ENCODE results near the gene UBALD2. TPM values are rescaled to one million over a fixed set of nuclear protein-coding genes. Genes with fewer than 3 reads are reported as not detected.

Gene UBALD2
- total and polyA plus RNA-seq, 2 of the 8 experiments (the other 6 are each of a cell fraction or from before 2014, with no cell fraction given), result 17.8 to 22.6 TPM

DNA sequence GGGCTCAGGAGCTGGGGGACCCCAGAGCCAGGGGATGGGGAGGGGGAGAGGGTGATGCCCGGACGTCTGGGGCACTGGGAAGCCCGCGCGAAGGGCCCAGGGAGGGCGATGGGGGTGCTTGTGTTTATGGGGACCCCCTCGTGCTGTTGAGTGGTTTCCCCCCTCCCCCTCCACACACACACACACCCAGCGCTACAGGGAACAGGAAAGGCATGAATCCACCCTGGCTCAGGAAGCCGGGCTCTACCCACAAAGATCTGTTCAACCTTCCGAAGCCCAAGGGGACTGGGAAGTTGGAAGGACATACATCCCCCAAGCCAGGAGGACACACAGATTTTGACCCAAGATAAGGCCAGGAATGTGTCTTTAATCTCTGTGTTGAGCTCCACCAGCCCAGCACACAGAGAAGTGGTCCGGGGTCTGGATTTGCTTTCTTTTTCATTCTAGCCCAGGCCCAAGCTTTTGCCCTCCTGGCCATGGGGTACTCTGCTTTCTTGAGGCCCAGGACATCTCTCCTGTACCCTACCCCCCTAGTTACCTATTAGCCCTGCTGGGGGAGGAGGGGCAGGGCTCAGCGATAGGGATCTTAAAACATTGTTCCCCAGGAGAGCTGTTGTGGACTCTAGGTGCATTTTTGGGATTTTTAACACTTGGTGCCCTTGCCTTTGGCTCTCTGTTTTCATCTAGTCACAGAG, 1.2 kb downstream of the UBALD2 start:
- Histone ChIP-seq H3K56ac (replicated peaks; ENCODE audit: insufficient read length, low read depth, low read length) (no peak overlapping the region), H3K79me1 (ENCODE audit: low read depth, low read length) (peaks cover 2% of the 10 kb centered on the region; the same call in 1 of the 2 replicates), H3K4me3 (ENCODE audit: extremely low read depth in 1 of 4, insufficient read depth in 2 of 4, low read depth in 3 of 4, low read length in 4 of 4) (peak overlapping the region; percentile 66 to 82 (median 78)), H2BK120ac (replicated peaks; ENCODE audit: low read depth, low read length) (no peak overlapping the region), H3K36me3 (ENCODE audit: control insufficient read depth in 2 of 4, insufficient read depth in 4 of 4, low read length in 3 of 4) (no peaks in the 10 kb centered on the region), H3K4me2 (ENCODE audit: insufficient read depth in 1 of 2, low read depth in 2 of 2, low read length in 2 of 2) (peak overlapping the region; percentile 70 to 77), H3K4ac (replicated peaks; ENCODE audit: insufficient read length, low read depth, low read length) (no peak overlapping the region), H2BK20ac (ENCODE audit: low read length) (no peak overlapping the region), H2AFZ (ENCODE audit: low read length) (no peak overlapping the region), H2BK12ac (ENCODE audit: low read depth, low read length) (0 out of 2 replicates have a peak overlapping the region, but pooled peaks have one; percentile 30), H3K9me3 (ENCODE audit: insufficient read depth in 2 of 2, low read depth in 1 of 2, low read length in 1 of 2) (no peaks in the 10 kb centered on the region), H2AK5ac (ENCODE audit: low read depth, low read length) (no peak overlapping the region), H3K79me2 (ENCODE audit: control insufficient read depth in 1 of 2, insufficient read depth in 2 of 2, low read length in 2 of 2) (peaks cover 3 to 24% of the 10 kb centered on the region in 2 experiments; a peak in 3 of 4 replicates), H4K5ac (ENCODE audit: insufficient read length, low read depth, low read length) (peak overlapping the region; percentile 71), H3K23ac (ENCODE audit: insufficient read length) (no peak overlapping the region), H2BK5ac (ENCODE audit: low read depth, low read length) (peak overlapping the region; percentile 66; the same call in 1 of the 2 replicates), H4K20me1 (replicated peaks in 1 of 2; ENCODE audit: control insufficient read depth in 1 of 2, insufficient read depth in 2 of 2, low read length in 2 of 2) (no peaks in the 10 kb centered on the region), H3K27me3 (replicated peaks in 1 of 4; ENCODE audit: control insufficient read depth in 3 of 4, extremely low read depth in 1 of 4, insufficient read depth in 3 of 4, low read length in 3 of 4) (no peaks in the 10 kb centered on the region), H3K23me2 (ENCODE audit: low read depth, low read length) (no peaks in the 10 kb centered on the region), H4K91ac (replicated peaks; ENCODE audit: insufficient read length, low read length) (peak overlapping the region; percentile 71), H3K18ac (ENCODE audit: extremely low read depth, low read length) (no peak overlapping the region; the same call in 1 of the 2 replicates), H2BK15ac (ENCODE audit: low read length) (peak overlapping the region; percentile 61; the same call in 1 of the 2 replicates), H3K9ac (replicated peaks in 1 of 4; ENCODE audit: extremely low read depth in 1 of 4, low read depth in 3 of 4, low read length in 3 of 4) (peak overlapping the region; percentile 62 to 80 (median 67)), H3K14ac (ENCODE audit: insufficient read length) (no peak overlapping the region), H4K8ac (ENCODE audit: extremely low read depth, insufficient read depth, low read length) (peak overlapping the region; percentile 88; the same call in 1 of the 2 replicates), H3K4me1 (replicated peaks in 1 of 4; ENCODE audit: control insufficient read depth in 3 of 4, insufficient read depth in 4 of 4, low read length in 3 of 4) (peaks cover 5 to 17% (median 10%) of the 10 kb centered on the region in 4 experiments), H3K27ac (ENCODE audit: low read depth, low read length) (0 out of 2 replicates have a peak overlapping the region, but pooled peaks have one; percentile 28)
- CTCF ChIA-PET (ENCODE audit: partially characterized antibody), result interaction anchor here (0.6 to 6.2 kb wide), 7 partner anchors 10 to 178 kb away, joined by 3 to 63 read pairs (median 3); no protein-coding TSS in a partner anchor
- DNase-seq (ENCODE audit: low read depth in 1 of 2, low spot score in 2 of 2) (no peak), FAIRE-seq (no peak)
- WGBS, 2 experiments (ENCODE audit: extremely low coverage in 1 of 2, insufficient coverage in 1 of 2, insufficient read length in 1 of 2, insufficient replicate concordance in 2 of 2, low coverage in 1 of 2, low lambda C conversion rate in 2 of 2, missing lambda C conversion rate in 1 of 2), result 52% methylated on average over 5 of the region's 12 CpGs; no CpG with 5 or more reads in 1 of the 2 experiments
- POLR2A ChIA-PET (ENCODE audit: partially characterized antibody), result interaction anchor here (0.9 to 2.0 kb wide), 6 partner anchors 9 to 109 kb away, joined by 3 to 6 read pairs (median 4); no protein-coding TSS in a partner anchor
- TF ChIP-seq, protein P1, sequence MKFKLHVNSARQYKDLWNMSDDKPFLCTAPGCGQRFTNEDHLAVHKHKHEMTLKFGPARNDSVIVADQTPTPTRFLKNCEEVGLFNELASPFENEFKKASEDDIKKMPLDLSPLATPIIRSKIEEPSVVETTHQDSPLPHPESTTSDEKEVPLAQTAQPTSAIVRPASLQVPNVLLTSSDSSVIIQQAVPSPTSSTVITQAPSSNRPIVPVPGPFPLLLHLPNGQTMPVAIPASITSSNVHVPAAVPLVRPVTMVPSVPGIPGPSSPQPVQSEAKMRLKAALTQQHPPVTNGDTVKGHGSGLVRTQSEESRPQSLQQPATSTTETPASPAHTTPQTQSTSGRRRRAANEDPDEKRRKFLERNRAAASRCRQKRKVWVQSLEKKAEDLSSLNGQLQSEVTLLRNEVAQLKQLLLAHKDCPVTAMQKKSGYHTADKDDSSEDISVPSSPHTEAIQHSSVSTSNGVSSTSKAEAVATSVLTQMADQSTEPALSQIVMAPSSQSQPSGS (IDR thresholded peaks at IDR 0.05; ENCODE audit: low read length), result no peak
- no peak for TF ChIP-seq SIX5 (IDR thresholded peaks at IDR 0.05; ENCODE audit: low read depth, low read length)
- peak; percentile 48 for TF ChIP-seq SAP30 (IDR thresholded peaks at IDR 0.05; ENCODE audit: insufficient read depth, insufficient replicate concordance, low read length)
- no peak for TF ChIP-seq SP2 (IDR thresholded peaks at IDR 0.05; ENCODE audit: low read length)
- TF ChIP-seq TAF7 (optimal IDR thresholded peaks at IDR 0.05; ENCODE audit: borderline replicate concordance, low read depth, low read length), result no peak
- 0 out of 3 replicates have a peak, but pooled peaks of 1 of the 2 experiments have one; percentile 12 for TF ChIP-seq POLR2A (IDR thresholded peaks at IDR 0.05; ENCODE audit: control extremely low read depth in 1 of 2, low read depth in 2 of 2, low read length in 2 of 2)
- TF ChIP-seq ASH2L (IDR thresholded peaks at IDR 0.05; ENCODE audit: low read length), result peak; percentile 48

Data from H1 (cell line).